ENCODE data around the gene CC2D1B. TPM values are rescaled to one million over a fixed set of nuclear protein-coding genes. Genes with fewer than 3 reads are reported as not detected.
"Not testable (repeated sequence)": the region's sequence is repeated elsewhere in the genome, so short reads cannot be mapped to it uniquely, and the experiment has no call there.

Gene CC2D1B
- total RNA-seq, 1 donor, result 41.6 TPM

- H3K36me3 ChIP-seq (ENCODE audit: insufficient read depth, low read length), result peaks cover 4% of the 10 kb centered on the region
- H3K4me1 ChIP-seq (ENCODE audit: insufficient read depth, low read length), result no peaks in the 10 kb centered on the region
Observed at GRCh38 chr1:52385376-52385775, 19.4 kb upstream of the CC2D1B start.

GRCh38 chr1:52369851-52370250 lies 3.8 kb upstream of the CC2D1B start:
- DNase-seq (ENCODE audit: insufficient read length, low spot score, missing footprints); H3K4me3 ChIP-seq (ENCODE audit: insufficient read depth, low read length); H3K9me3 ChIP-seq (ENCODE audit: low read depth, low read length); H3K36me3 ChIP-seq (ENCODE audit: insufficient read depth, low read length); H3K27me3 ChIP-seq (ENCODE audit: insufficient read depth, low read length); H2AFZ ChIP-seq (ENCODE audit: low read length); H3K27ac ChIP-seq (ENCODE audit: low read depth, low read length); H4K20me1 ChIP-seq (ENCODE audit: insufficient read depth, low read length); H3K4me2 ChIP-seq (ENCODE audit: insufficient read depth, low read length); H3K4me1 ChIP-seq (ENCODE audit: insufficient read depth, low read length): not testable (repeated sequence)
- peaks cover 10% of the 10 kb centered on the region for H3K79me2 ChIP-seq (ENCODE audit: insufficient read depth, low read length)

More at GRCh38 chr1:52385376-52385775, 19.4 kb upstream of the CC2D1B start:
- no peak for DNase-seq (ENCODE audit: insufficient read length, low spot score, missing footprints)
- Histone ChIP-seq H2AFZ (ENCODE audit: low read length) (no peak overlapping the region), H3K79me2 (ENCODE audit: insufficient read depth, low read length) (no peaks in the 10 kb centered on the region), H3K27me3 (ENCODE audit: insufficient read depth, low read length) (no peaks in the 10 kb centered on the region), H3K9me3 (ENCODE audit: low read depth, low read length) (no peaks in the 10 kb centered on the region), H3K4me2 (ENCODE audit: insufficient read depth, low read length) (no peak overlapping the region), H3K4me3 (ENCODE audit: insufficient read depth, low read length) (no peak overlapping the region), H3K27ac (ENCODE audit: low read depth, low read length) (no peak overlapping the region), H4K20me1 (ENCODE audit: insufficient read depth, low read length) (no peaks in the 10 kb centered on the region)
- TF ChIP-seq CTCF (IDR thresholded peaks at IDR 0.05; ENCODE audit: extremely low read depth, low read depth, low read length), result no peak

- H3K27ac ChIP-seq (ENCODE audit: low read depth, low read length), result no peak overlapping the region
- no peaks in the 10 kb centered on the region for H3K27me3 ChIP-seq (ENCODE audit: insufficient read depth, low read length)
- H3K4me1 ChIP-seq (ENCODE audit: insufficient read depth, low read length), result peaks cover 15% of the 10 kb centered on the region
- TF ChIP-seq CTCF (IDR thresholded peaks at IDR 0.05; ENCODE audit: extremely low read depth, low read depth, low read length), result no peak
- peaks cover 3% of the 10 kb centered on the region for H4K20me1 ChIP-seq (ENCODE audit: insufficient read depth, low read length)
- H3K4me2 ChIP-seq (ENCODE audit: insufficient read depth, low read length), result peak overlapping the region; percentile 89
- DNase-seq (ENCODE audit: insufficient read length, low spot score, missing footprints), result peak; percentile 93
- H3K9me3 ChIP-seq (ENCODE audit: low read depth, low read length), result no peaks in the 10 kb centered on the region
- peak overlapping the region; percentile 70 for H3K4me3 ChIP-seq (ENCODE audit: insufficient read depth, low read length)
- peak overlapping the region; percentile 83 for H2AFZ ChIP-seq (ENCODE audit: low read length)
- peaks cover 22% of the 10 kb centered on the region for H3K79me2 ChIP-seq (ENCODE audit: insufficient read depth, low read length)
- H3K36me3 ChIP-seq (ENCODE audit: insufficient read depth, low read length), result peaks cover 12% of the 10 kb centered on the region
Observed at GRCh38 chr1:52368383-52369172, 2.6 kb upstream of the CC2D1B start.

- Histone ChIP-seq H3K27ac (ENCODE audit: low read depth, low read length) (no peak overlapping the region), H3K27me3 (ENCODE audit: insufficient read depth, low read length) (no peaks in the 10 kb centered on the region), H3K4me2 (ENCODE audit: insufficient read depth, low read length) (no peak overlapping the region), H3K36me3 (ENCODE audit: insufficient read depth, low read length) (peaks cover 12% of the 10 kb centered on the region), H3K9me3 (ENCODE audit: low read depth, low read length) (no peaks in the 10 kb centered on the region), H2AFZ (ENCODE audit: low read length) (no peak overlapping the region), H3K4me3 (ENCODE audit: insufficient read depth, low read length) (no peak overlapping the region), H4K20me1 (ENCODE audit: insufficient read depth, low read length) (peaks cover 3% of the 10 kb centered on the region), H3K4me1 (ENCODE audit: insufficient read depth, low read length) (peaks cover 15% of the 10 kb centered on the region), H3K79me2 (ENCODE audit: insufficient read depth, low read length) (peaks cover 32% of the 10 kb centered on the region)
- TF ChIP-seq CTCF (IDR thresholded peaks at IDR 0.05; ENCODE audit: extremely low read depth, low read depth, low read length), result no peak
- no peak for DNase-seq (ENCODE audit: insufficient read length, low spot score, missing footprints)
Observed at GRCh38 chr1:52367272-52367671, 1.3 kb upstream of the CC2D1B start.
